Muscle of arm (tissue), 12 donors: Measurements from ENCODE around the gene GABRB3. TPM values are rescaled to one million over a fixed set of nuclear protein-coding genes. Genes with fewer than 3 reads are reported as not detected.

Source experiments
- DNase-seq: peaks from one replicate; pipeline ENCODE4 v3.0.0-alpha.2; 2013
- polyA plus RNA-seq, 12 donors: library from polyadenylated mRNA; unstranded; fragments of 120-200 nt; gene quantifications; one replicate each; pipeline ENCODE4 v1.2.1, GENCODE V29; 2013; ENCODE audit not compliant: insufficient read length in 12 of 12

The GABRB3 gene
- polyA plus RNA-seq, 12 donors = 1.1 to 3.1 (median 2.1) TPM; not detected in 2

DNA sequence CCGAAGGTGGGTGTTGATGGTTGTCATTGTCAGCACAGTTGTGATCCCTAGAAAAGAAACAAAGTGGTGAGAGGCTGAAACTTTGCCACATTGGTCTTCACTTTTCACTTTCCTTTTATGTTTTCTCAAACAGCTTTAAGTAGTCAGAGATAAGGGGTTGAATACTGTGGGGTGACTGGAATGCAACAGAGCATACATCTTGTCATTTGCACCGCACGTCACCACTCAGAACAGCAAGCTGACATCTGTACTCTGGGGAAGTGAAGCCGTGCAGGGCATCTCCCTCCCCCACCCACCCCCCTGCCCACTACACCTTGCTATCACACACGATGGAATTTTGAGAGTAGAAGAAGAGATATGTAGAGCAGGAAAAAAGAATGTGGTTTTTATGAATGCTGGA, 211.7 kb downstream of the GABRB3 start:
- no peak for DNase-seq

- DNase-seq = no peak
These were observed 217.0 kb downstream of the GABRB3 start for GRCh38 chr15:26555898-26556297.

DNA sequence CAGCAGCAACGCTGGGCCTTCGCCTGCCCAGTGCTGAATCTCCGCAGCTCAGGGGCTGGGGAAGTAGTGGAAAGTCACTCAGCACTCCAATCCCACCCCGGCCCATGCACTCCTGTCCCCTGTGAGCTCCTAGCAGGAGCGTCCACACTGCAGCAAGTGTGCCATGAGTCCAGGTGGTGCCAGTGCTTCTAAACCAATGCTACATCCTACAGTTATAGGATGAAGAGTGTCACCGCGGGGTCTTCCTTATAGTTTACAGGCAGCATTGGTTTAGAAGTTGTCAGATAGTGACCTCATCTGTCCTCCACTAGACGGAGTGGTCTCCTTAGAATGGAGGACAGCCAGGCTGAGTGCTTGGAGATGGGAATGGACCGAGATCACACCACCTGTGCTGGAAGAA, 221.4 kb downstream of the GABRB3 start:
- no peak for DNase-seq

GRCh38 chr15:26550880-26551279, 222.0 kb downstream of the GABRB3 start:
- no peak for DNase-seq

- no peak for DNase-seq
These were observed 235.2 kb downstream of the GABRB3 start for GRCh38 chr15:26537663-26538062.

- DNase-seq = no peak
These were observed 241.4 kb downstream of the GABRB3 start for GRCh38 chr15:26531489-26531888.

GRCh38 chr15:26525096-26525495, 247.8 kb downstream of the GABRB3 start:
- no peak for DNase-seq

- DNase-seq = no peak
These were observed 251.1 kb downstream of the GABRB3 start for GRCh38 chr15:26521691-26522198.

DNA sequence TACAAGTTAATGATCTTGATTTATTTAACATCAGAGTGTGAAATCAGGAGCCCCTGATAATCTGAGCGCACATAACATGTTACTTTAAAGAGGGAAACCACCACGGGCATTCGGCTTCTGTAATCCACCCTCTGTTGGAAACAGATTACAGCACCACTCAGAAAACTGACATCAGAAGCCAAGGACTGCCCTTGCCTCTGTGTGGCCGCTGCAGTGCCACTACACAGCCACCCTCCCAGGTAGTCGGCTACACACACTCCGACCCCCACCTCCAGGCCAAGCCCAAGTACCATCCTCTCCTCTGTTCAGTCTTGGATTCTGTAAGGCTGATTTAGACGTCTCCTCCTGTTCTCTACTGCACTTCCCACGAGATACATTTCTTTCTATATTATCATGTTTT, 251.7 kb downstream of the GABRB3 start:
- DNase-seq = no peak

- DNase-seq = no peak
These were observed 254.0 kb downstream of the GABRB3 start for GRCh38 chr15:26518885-26519284.

- DNase-seq = no peak
These were observed 256.5 kb downstream of the GABRB3 start for GRCh38 chr15:26516102-26516980.

DNA sequence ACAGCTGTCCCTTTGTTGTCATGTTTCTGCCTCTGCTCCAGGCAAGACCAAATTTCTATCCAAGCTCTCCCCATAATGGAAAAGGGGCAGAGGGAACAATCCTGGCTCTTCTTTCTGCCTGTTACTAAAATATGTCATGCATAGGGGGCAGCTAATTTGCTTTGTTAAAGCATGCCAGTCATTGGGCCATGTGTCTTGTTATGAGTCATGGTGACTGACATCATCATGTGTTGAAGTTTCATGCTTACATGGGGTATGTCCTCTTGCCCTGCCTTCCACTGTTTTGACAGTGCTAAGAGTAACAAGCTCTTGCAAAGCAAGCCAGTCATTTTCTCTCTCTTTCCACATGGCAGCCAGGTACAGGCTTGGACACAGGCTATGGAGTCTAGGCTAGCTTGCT, 268.9 kb downstream of the GABRB3 start:
- DNase-seq = no peak

Other genes starting within 250 kb of the GABRB3 start
- gene GABRA5, start 94.0 kb upstream of the GABRB3 start, polyA plus RNA-seq = under 1 TPM in 10 of 12 donors, not detected in 2; 0.08 to 0.71 (median 0.33) TPM
- gene GABRG3, start 198.1 kb upstream of the GABRB3 start, polyA plus RNA-seq = 1 to 10 TPM in 1 of 12 donors, under 1 TPM in 9, not detected in 2; 0.14 to 1.3 (median 0.29) TPM